ENCODE measurements around the gene DLK1. TPM values are rescaled to one million over a fixed set of nuclear protein-coding genes. Genes with fewer than 3 reads are reported as not detected.

The DLK1 gene
- total and polyA plus RNA-seq, 2 donors from 2014 or later: 0.17 TPM; not detected in 1

- TF ChIP-seq, protein P1, sequence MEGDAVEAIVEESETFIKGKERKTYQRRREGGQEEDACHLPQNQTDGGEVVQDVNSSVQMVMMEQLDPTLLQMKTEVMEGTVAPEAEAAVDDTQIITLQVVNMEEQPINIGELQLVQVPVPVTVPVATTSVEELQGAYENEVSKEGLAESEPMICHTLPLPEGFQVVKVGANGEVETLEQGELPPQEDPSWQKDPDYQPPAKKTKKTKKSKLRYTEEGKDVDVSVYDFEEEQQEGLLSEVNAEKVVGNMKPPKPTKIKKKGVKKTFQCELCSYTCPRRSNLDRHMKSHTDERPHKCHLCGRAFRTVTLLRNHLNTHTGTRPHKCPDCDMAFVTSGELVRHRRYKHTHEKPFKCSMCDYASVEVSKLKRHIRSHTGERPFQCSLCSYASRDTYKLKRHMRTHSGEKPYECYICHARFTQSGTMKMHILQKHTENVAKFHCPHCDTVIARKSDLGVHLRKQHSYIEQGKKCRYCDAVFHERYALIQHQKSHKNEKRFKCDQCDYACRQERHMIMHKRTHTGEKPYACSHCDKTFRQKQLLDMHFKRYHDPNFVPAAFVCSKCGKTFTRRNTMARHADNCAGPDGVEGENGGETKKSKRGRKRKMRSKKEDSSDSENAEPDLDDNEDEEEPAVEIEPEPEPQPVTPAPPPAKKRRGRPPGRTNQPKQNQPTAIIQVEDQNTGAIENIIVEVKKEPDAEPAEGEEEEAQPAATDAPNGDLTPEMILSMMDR (IDR thresholded peaks at IDR 0.05; ENCODE audit: borderline replicate concordance, extremely low read depth, insufficient read depth): no peak
- Histone ChIP-seq H3K9ac (ENCODE audit: low read length in 3 of 3) (no peak overlapping the region), H3K4me1 (ENCODE audit: control insufficient read depth in 2 of 3, insufficient read depth in 2 of 3, low read depth in 1 of 3, low read length in 3 of 3) (no peaks in the 10 kb centered on the region), H3K36me3 (ENCODE audit: control insufficient read depth in 2 of 3, insufficient read depth in 3 of 3, low read length in 3 of 3) (no peaks in the 10 kb centered on the region), H3K9me3 (ENCODE audit: control insufficient read depth in 2 of 3, insufficient read depth in 1 of 3, low read length in 3 of 3) (no peaks in the 10 kb centered on the region), H3K4me3 (ENCODE audit: low read length in 3 of 3) (no peak overlapping the region), H3K27me3 (ENCODE audit: control insufficient read depth, insufficient read depth, low read length) (no peaks in the 10 kb centered on the region), H3K27ac (ENCODE audit: low read depth in 2 of 2, low read length in 2 of 2) (no peak overlapping the region)
- DNase-seq (peak in 2 of 5 donors; percentile 13 to 33), FAIRE-seq (no peak)
- intact Hi-C loops (cut with DNase I): no loop called here
Measured at GRCh38 chr14:100780646-100781355, 54.1 kb downstream of the DLK1 start.

DNA sequence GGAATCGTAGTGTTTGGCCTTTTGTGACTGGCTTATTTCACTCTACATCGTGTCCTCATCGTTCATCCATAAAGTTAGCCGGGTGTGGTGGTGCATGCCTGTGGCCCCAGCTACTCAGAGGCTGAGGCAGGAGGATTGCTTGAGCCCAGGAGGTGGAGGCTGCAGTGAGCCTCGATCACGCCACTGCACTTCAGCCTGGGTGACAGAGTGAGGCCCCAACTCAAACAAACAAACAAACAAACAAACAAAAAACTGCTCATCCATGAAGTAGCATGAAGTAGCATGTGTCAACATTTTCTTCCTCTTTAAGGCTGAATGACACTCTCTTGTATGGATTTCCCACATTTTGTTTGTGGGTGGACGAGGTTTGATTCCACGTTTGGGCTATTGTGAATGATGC lies 55.3 kb downstream of the DLK1 start:
- Histone ChIP-seq H3K4me1 (ENCODE audit: control insufficient read depth in 2 of 3, insufficient read depth in 2 of 3, low read depth in 1 of 3, low read length in 3 of 3) (no peaks in the 10 kb centered on the region), H3K9me3 (ENCODE audit: control insufficient read depth in 2 of 3, insufficient read depth in 1 of 3, low read length in 3 of 3) (no peaks in the 10 kb centered on the region), H3K4me3 (ENCODE audit: low read length in 3 of 3) (no peak overlapping the region), H3K36me3 (ENCODE audit: control insufficient read depth in 2 of 3, insufficient read depth in 3 of 3, low read length in 3 of 3) (no peaks in the 10 kb centered on the region), H3K9ac (ENCODE audit: low read length in 3 of 3) (no peak overlapping the region), H3K27me3 (ENCODE audit: control insufficient read depth, insufficient read depth, low read length) (no peaks in the 10 kb centered on the region), H3K27ac (ENCODE audit: low read depth in 2 of 2, low read length in 2 of 2) (no peak overlapping the region)
- FAIRE-seq (no peak), DNase-seq (peak in 2 of 5 donors; percentile 13 to 15)
- intact Hi-C loops (cut with DNase I): no loop called here
- TF ChIP-seq, protein P1 (IDR thresholded peaks at IDR 0.05; ENCODE audit: borderline replicate concordance, extremely low read depth, insufficient read depth): no peak

DNA sequence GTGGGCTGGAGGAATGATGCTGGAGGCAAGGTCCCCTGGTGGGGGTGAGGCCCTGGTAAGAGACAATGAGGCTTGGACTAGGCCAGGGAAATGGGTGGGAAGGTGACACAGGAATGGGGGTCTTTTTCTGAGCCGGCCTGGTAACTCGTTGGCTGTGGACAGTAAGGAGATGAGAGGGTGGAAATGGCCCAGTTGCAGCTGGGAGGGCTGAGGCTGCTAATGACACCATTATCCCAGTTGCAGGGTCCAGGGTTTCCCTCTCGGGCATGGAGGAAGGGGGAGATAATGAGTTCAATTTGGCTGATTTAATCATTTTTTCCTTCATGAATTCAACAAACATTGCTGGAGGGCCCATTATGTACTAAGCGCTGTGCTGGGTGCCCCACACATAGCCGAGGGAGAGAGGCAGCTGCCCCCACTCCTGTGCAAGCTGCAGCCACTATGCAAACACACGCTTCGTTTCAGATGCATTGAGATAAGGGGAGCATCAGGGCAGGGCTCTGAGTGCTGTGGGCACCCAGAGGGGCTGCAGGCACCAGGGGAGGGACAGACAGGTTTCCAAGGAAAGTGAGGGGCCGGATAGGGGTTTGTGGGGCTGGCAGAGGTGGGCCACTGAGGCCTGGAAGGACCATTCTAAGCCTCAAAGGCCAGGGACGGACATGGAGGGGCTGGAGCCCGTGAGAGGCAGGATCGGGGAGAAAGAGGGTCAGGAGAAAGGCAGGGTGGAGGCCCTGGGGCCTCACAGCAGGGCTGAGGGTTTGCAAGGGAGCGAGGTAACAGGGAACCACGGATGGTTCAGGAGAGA lies 56.0 kb downstream of the DLK1 start:
- no peaks in the 10 kb centered on the region for H3K9me3 ChIP-seq (ENCODE audit: control insufficient read depth in 2 of 3, insufficient read depth in 1 of 3, low read length in 3 of 3)
- FAIRE-seq (no peak), DNase-seq (peak in 3 of 5 donors; percentile 6 to 54 (median 27))
- H3K4me3 ChIP-seq (ENCODE audit: low read length in 3 of 3): no peak overlapping the region
- H3K36me3 ChIP-seq (ENCODE audit: control insufficient read depth in 2 of 3, insufficient read depth in 3 of 3, low read length in 3 of 3): no peaks in the 10 kb centered on the region
- no peaks in the 10 kb centered on the region for H3K27me3 ChIP-seq (ENCODE audit: control insufficient read depth, insufficient read depth, low read length)
- intact Hi-C loops (cut with DNase I): no loop called here
- TF ChIP-seq, protein P1 (IDR thresholded peaks at IDR 0.05; ENCODE audit: borderline replicate concordance, extremely low read depth, insufficient read depth): no peak
- H3K27ac ChIP-seq (ENCODE audit: low read depth in 2 of 2, low read length in 2 of 2): no peak overlapping the region
- H3K4me1 ChIP-seq (ENCODE audit: control insufficient read depth in 2 of 3, insufficient read depth in 2 of 3, low read depth in 1 of 3, low read length in 3 of 3): no peaks in the 10 kb centered on the region
- no peak overlapping the region for H3K9ac ChIP-seq (ENCODE audit: low read length in 3 of 3)

Data from kidney (tissue), 14 donors.